OCI-LY1 (cell line): ENCODE measurements around the gene TIAM1.

Source experiments
- H2AFZ ChIP-seq: fragments of 200-600 bp; sonication (generic), shearing (Covaris generic); 2 replicates; pipeline ENCODE4 v1.6.0; 2014; ENCODE audit warnings: antibody characterized with exemption, mild to moderate bottlenecking, low read length
- H3F3A ChIP-seq: fragments of 200-600 bp; sonication (generic), shearing (Covaris generic); 2 replicates; pipeline ENCODE4 v1.6.0; 2014; ENCODE audit warnings: mild to moderate bottlenecking, antibody characterized with exemption, low read length, moderate library complexity; ENCODE audit not compliant: insufficient read depth
- H3K27ac ChIP-seq: fragments of 200-600 bp; sonication (generic); 2 replicates; pipeline ENCODE4 v1.5.1; 2014; ENCODE audit warnings: low read length, mixed run types, mild to moderate bottlenecking, low read depth; ENCODE audit not compliant: poor library complexity, severe bottlenecking
- H3K27me3 ChIP-seq: fragments of 200-600 bp; sonication (generic); 2 replicates; pipeline ENCODE4 v1.6.0; 2014; ENCODE audit warnings: antibody characterized with exemption, mild to moderate bottlenecking, low read length, moderate library complexity; ENCODE audit not compliant: insufficient read depth
- H3K36me3 ChIP-seq: fragments of 200-600 bp; sonication (generic); 2 replicates; pipeline ENCODE4 v1.6.1; 2014; ENCODE audit warnings: mild to moderate bottlenecking, antibody characterized with exemption, low read length, moderate library complexity, mixed read lengths; ENCODE audit not compliant: insufficient read depth
- H3K4me1 ChIP-seq: fragments of 200-600 bp; sonication (generic); 2 replicates; pipeline ENCODE4 v1.5.1; 2014; ENCODE audit warnings: mild to moderate bottlenecking, low read length, moderate library complexity; ENCODE audit not compliant: insufficient read depth, severe bottlenecking
- H3K4me2 ChIP-seq: fragments of 200-600 bp; sonication (generic), shearing (Covaris generic); 2 replicates; pipeline ENCODE4 v1.6.1; 2014; ENCODE audit warnings: low read length
- H3K4me3 ChIP-seq: fragments of 200-600 bp; sonication (generic); 2 replicates; pipeline ENCODE4 v1.5.1; 2014; ENCODE audit warnings: low read length, low read depth, mild to moderate bottlenecking, mixed read lengths; ENCODE audit not compliant: poor library complexity, severe bottlenecking
- H3K79me2 ChIP-seq: fragments of 200-600 bp; shearing (Covaris generic); 2 replicates; pipeline ENCODE4 v1.6.1; 2016; ENCODE audit warnings: mixed run types, low read length, mixed read lengths; ENCODE audit not compliant: insufficient read depth
- H3K9ac ChIP-seq: fragments of 200-600 bp; sonication (generic), shearing (Covaris generic); 2 replicates; pipeline ENCODE4 v1.6.1; 2014; ENCODE audit warnings: mild to moderate bottlenecking, low read length, mixed read lengths
- H3K9me2 ChIP-seq: fragments of 200-600 bp; sonication (generic), shearing (Covaris generic); 2 replicates; pipeline ENCODE4 v1.6.1; 2014; ENCODE audit warnings: low read depth, mild to moderate bottlenecking, low read length, mixed read lengths
- H3K9me3 ChIP-seq: fragments of 200-600 bp; shearing (Covaris generic); 2 replicates; pipeline ENCODE4 v1.6.1; 2014; ENCODE audit warnings: low read length, mixed read lengths
- H4K20me1 ChIP-seq: fragments of 200-600 bp; sonication (generic), shearing (Covaris generic); 2 replicates; pipeline ENCODE4 v1.6.0; 2016; ENCODE audit warnings: mild to moderate bottlenecking, low read length; ENCODE audit not compliant: insufficient read depth
- CTCF ChIP-seq: fragments of 200-600 bp; sonication (generic), shearing (Covaris generic); IDR thresholded peaks from 2 replicates; pipeline ENCODE4 v1.5.1; 2017; ENCODE audit warnings: mild to moderate bottlenecking, antibody characterized with exemption, low read length, moderate library complexity, mixed read lengths
- EZH2 ChIP-seq: fragments of 200-600 bp; sonication (generic), shearing (Covaris generic); IDR thresholded peaks from 2 replicates; pipeline ENCODE4 v1.8.0; 2017; ENCODE audit warnings: borderline replicate concordance, mixed run types, mild to moderate bottlenecking, antibody characterized with exemption, low read length, moderate library complexity, mixed read lengths

Gene TIAM1

GRCh38 chr21:31156169-31156568 is 187.9 kb downstream of the TIAM1 start:
- Histone ChIP-seq H3K9me2 (no peaks in the 10 kb centered on the region), H2AFZ (no peak overlapping the region), H3K4me2 (no peak overlapping the region), H3K36me3 (no peaks in the 10 kb centered on the region; the same call in 1 of the 2 replicates), H3K4me1 (peaks cover 5% of the 10 kb centered on the region), H4K20me1 (no peaks in the 10 kb centered on the region), H3K9ac (no peak overlapping the region), H3K9me3 (peaks cover 9% of the 10 kb centered on the region), H3K27me3 (no peaks in the 10 kb centered on the region), H3K4me3 (no peak overlapping the region), H3F3A (no peaks in the 10 kb centered on the region), H3K79me2 (no peaks in the 10 kb centered on the region), H3K27ac (no peak overlapping the region)
- TF ChIP-seq EZH2 (no peak), CTCF (no peak)

GRCh38 chr21:31151156-31152045 is 192.7 kb downstream of the TIAM1 start:
- no peaks in the 10 kb centered on the region for H3K9me2 ChIP-seq
- no peaks in the 10 kb centered on the region; the same call in 1 of the 2 replicates for H3K36me3 ChIP-seq
- no peak overlapping the region for H3K4me2 ChIP-seq
- peaks cover 3% of the 10 kb centered on the region; the same call in 1 of the 2 replicates for H3K9me3 ChIP-seq
- H2AFZ ChIP-seq = no peak overlapping the region
- H4K20me1 ChIP-seq = no peaks in the 10 kb centered on the region
- TF ChIP-seq EZH2 = no peak
- TF ChIP-seq CTCF = no peak
- H3K4me1 ChIP-seq = no peaks in the 10 kb centered on the region
- no peaks in the 10 kb centered on the region for H3K27me3 ChIP-seq
- H3K79me2 ChIP-seq = no peaks in the 10 kb centered on the region
- no peak overlapping the region for H3K9ac ChIP-seq
- no peak overlapping the region for H3K4me3 ChIP-seq
- no peak overlapping the region for H3K27ac ChIP-seq
- H3F3A ChIP-seq = no peaks in the 10 kb centered on the region

- H4K20me1 ChIP-seq = no peaks in the 10 kb centered on the region
- H3K79me2 ChIP-seq = no peaks in the 10 kb centered on the region
- H3K4me2 ChIP-seq = no peak overlapping the region
- no peak overlapping the region for H2AFZ ChIP-seq
- no peaks in the 10 kb centered on the region for H3K9me2 ChIP-seq
- TF ChIP-seq CTCF (no peak), EZH2 (no peak)
- no peak overlapping the region for H3K27ac ChIP-seq
- no peaks in the 10 kb centered on the region for H3K27me3 ChIP-seq
- H3K4me3 ChIP-seq = no peak overlapping the region
- H3K36me3 ChIP-seq = no peaks in the 10 kb centered on the region
- peaks cover 17% of the 10 kb centered on the region for H3K4me1 ChIP-seq
- no peak overlapping the region for H3K9ac ChIP-seq
- no peaks in the 10 kb centered on the region for H3F3A ChIP-seq
- no peaks in the 10 kb centered on the region for H3K9me3 ChIP-seq
Measured at GRCh38 chr21:31145274-31145673, 198.8 kb downstream of the TIAM1 start.
